ENCODE results near the gene FILIP1.

DNA sequence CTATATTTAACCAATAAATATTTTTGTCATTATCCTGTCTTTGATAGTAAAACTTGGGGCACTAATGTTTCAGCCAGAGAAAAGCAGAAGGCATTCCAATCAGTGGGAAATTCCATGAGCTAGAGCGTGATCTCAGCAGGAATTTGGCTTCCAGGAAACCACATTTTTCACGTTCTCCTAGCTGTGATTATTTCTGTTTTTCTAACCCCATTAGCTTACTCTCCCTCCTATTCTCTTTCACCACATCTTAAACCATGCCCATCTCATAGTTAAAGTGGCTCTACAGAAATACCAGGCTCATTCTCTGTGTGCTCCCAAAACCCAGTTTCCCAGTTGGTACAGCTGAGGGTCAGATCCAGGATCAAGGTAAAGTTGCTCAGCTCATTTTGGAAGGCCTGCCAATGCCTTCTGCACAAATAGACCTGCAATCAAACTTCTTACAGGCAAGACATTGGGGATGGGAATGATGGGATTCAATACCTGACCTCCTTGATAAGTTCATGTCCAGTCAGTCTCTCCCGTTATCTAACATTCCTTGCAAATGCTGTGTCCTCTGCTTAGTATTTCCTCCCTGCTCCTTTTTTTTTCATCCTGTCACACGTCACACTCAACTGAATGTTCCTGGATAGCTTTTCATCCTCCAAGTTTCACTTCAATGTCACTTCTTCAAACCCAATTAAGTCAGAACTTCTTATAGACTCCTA, 175.9 kb downstream of the FILIP1 start:
- TF ChIP-seq, protein P1, sequence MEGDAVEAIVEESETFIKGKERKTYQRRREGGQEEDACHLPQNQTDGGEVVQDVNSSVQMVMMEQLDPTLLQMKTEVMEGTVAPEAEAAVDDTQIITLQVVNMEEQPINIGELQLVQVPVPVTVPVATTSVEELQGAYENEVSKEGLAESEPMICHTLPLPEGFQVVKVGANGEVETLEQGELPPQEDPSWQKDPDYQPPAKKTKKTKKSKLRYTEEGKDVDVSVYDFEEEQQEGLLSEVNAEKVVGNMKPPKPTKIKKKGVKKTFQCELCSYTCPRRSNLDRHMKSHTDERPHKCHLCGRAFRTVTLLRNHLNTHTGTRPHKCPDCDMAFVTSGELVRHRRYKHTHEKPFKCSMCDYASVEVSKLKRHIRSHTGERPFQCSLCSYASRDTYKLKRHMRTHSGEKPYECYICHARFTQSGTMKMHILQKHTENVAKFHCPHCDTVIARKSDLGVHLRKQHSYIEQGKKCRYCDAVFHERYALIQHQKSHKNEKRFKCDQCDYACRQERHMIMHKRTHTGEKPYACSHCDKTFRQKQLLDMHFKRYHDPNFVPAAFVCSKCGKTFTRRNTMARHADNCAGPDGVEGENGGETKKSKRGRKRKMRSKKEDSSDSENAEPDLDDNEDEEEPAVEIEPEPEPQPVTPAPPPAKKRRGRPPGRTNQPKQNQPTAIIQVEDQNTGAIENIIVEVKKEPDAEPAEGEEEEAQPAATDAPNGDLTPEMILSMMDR (conservative IDR thresholded peaks at IDR 0.05; ENCODE audit: low read depth, low read length) = no peak
- no peak for TF ChIP-seq EZH2phosphoT487 (IDR thresholded peaks at IDR 0.05; ENCODE audit: borderline replicate concordance, low read length)
- TF ChIP-seq EZH2 (IDR thresholded peaks at IDR 0.05; ENCODE audit: low read length, unreplicated experiment) = no peak
